Measurements from ENCODE around the gene TGFBR3.

The TGFBR3 gene

GRCh38 chr1:91792489-91793071 lies 93.4 kb downstream of the TGFBR3 start:
- no peaks in the 10 kb centered on the region for H3K36me3 ChIP-seq
- H3K27me3 ChIP-seq: no peaks in the 10 kb centered on the region
- H3K4me1 ChIP-seq (ENCODE audit: control insufficient read depth in 1 of 2, insufficient read depth in 1 of 2, low read depth in 1 of 2, low read length in 1 of 2): no peaks in the 10 kb centered on the region
- H3K27ac ChIP-seq: no peak overlapping the region
- no peaks in the 10 kb centered on the region for H3K9me3 ChIP-seq
- no peak overlapping the region for H3K4me3 ChIP-seq (ENCODE audit: low read depth in 1 of 2, low read length in 1 of 2)
- no peak for TF ChIP-seq CTCF (IDR thresholded peaks at IDR 0.05)

- Histone ChIP-seq H3K27ac (no peak overlapping the region), H3K27me3 (no peaks in the 10 kb centered on the region), H3K36me3 (no peaks in the 10 kb centered on the region), H3K9me3 (no peaks in the 10 kb centered on the region), H3K4me1 (ENCODE audit: control insufficient read depth in 1 of 2, insufficient read depth in 1 of 2, low read depth in 1 of 2, low read length in 1 of 2) (no peaks in the 10 kb centered on the region), H3K4me3 (ENCODE audit: low read depth in 1 of 2, low read length in 1 of 2) (no peak overlapping the region)
- no peak for TF ChIP-seq CTCF (IDR thresholded peaks at IDR 0.05)
Measured at GRCh38 chr1:91791691-91792488, 94.1 kb downstream of the TGFBR3 start.

- H3K9me3 ChIP-seq: no peaks in the 10 kb centered on the region
- H3K27me3 ChIP-seq: no peaks in the 10 kb centered on the region
- no peaks in the 10 kb centered on the region for H3K36me3 ChIP-seq
- no peak overlapping the region for H3K4me3 ChIP-seq (ENCODE audit: low read depth in 1 of 2, low read length in 1 of 2)
- no peaks in the 10 kb centered on the region for H3K4me1 ChIP-seq (ENCODE audit: control insufficient read depth in 1 of 2, insufficient read depth in 1 of 2, low read depth in 1 of 2, low read length in 1 of 2)
- TF ChIP-seq CTCF (IDR thresholded peaks at IDR 0.05): no peak
- H3K27ac ChIP-seq: no peak overlapping the region
Measured at GRCh38 chr1:91791103-91791502, 94.8 kb downstream of the TGFBR3 start.

- Histone ChIP-seq H3K4me1 (ENCODE audit: control insufficient read depth in 1 of 2, insufficient read depth in 1 of 2, low read depth in 1 of 2, low read length in 1 of 2) (no peaks in the 10 kb centered on the region), H3K27me3 (no peaks in the 10 kb centered on the region)
Measured at GRCh38 chr1:91790392-91790791, 95.6 kb downstream of the TGFBR3 start.

GRCh38 chr1:91789273-91789997 lies 96.5 kb downstream of the TGFBR3 start:
- no peak overlapping the region for H3K27ac ChIP-seq
- H3K36me3 ChIP-seq: no peaks in the 10 kb centered on the region
- no peaks in the 10 kb centered on the region for H3K9me3 ChIP-seq
- no peaks in the 10 kb centered on the region for H3K4me1 ChIP-seq (ENCODE audit: control insufficient read depth in 1 of 2, insufficient read depth in 1 of 2, low read depth in 1 of 2, low read length in 1 of 2)
- no peaks in the 10 kb centered on the region for H3K27me3 ChIP-seq
- TF ChIP-seq CTCF (IDR thresholded peaks at IDR 0.05): no peak
- H3K4me3 ChIP-seq (ENCODE audit: low read depth in 1 of 2, low read length in 1 of 2): no peak overlapping the region

More at GRCh38 chr1:91790392-91790791, 95.6 kb downstream of the TGFBR3 start:
- TF ChIP-seq CTCF (IDR thresholded peaks at IDR 0.05): no peak
- Histone ChIP-seq H3K9me3 (no peaks in the 10 kb centered on the region), H3K36me3 (no peaks in the 10 kb centered on the region), H3K4me3 (ENCODE audit: low read depth in 1 of 2, low read length in 1 of 2) (no peak overlapping the region), H3K27ac (no peak overlapping the region)
